Islet precursor cell (in vitro differentiated cells): ENCODE results near the gene EIF3K.
"Not testable (repeated sequence)": the region's sequence is repeated elsewhere in the genome, so short reads cannot be mapped to it uniquely, and the experiment has no call there.

Experiments used
- DNase-seq: peaks from one replicate; pipeline ENCODE4 v3.0.0-alpha.2; 2018

EIF3K gene

DNA sequence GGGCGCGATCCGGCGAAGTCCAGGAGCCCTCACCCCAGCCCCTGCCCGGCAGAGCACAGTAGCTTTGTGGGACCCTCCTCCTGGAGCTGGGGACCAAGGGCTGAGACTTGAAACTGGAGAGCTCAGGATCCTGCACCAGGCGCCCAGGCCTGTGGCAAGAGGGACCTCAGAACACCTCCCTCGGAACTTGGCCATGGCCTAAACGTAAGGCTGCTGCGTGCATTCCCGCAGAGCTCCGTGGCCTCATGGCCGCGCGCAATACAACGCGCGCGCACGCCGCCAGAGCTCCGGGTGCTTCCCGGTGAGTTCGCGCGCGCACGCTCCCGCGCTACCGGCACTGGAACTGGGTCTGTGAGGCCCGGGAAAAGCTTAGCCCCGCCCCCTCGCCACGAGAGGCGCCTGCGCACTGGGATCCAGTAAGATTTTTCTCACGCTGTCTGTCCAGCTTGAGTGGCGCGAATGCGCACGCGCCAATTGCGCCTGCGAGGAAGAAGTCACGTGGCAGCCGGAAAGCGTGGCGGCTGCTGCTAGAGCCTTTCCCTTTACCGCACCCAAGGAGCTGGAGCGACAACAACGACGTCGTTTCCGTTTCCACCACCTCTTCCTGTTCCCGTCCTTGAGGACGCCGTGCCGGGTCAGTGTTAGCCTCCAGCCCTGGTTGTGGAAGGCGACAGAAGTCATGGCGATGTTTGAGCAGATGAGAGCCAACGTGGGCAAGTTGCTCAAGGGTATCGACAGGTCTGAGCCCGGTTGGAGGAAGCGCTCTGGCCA lies at the start of gene EIF3K:
TSS of gene EIF3K (plus strand) at position 599 of the 771 bp plus-strand sequence. CDS start at position 680, 81 bp downstream.
- peak; percentile 99 for DNase-seq

GRCh38 chr19:38569368-38569983 lies 49.5 kb upstream of the EIF3K start:
- no peak for DNase-seq

DNA sequence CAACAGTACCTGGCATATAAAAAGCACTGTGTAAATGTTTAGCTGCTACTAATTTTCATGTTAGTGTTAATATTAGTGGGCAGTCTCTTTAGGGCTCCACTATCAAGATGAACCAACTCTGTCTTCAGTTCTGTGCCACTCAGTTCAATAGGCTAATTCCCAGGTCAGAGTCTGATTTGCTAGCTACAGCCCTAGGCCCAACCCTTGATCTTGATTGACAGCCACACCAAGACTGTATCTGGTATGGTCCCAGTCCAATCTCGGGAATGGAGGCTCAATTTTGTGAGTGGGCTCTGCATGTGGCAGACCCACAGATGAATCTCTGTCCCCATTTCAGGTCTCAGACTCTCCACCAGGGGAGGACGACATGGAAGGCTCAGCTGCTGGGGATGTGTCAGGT lies 47.3 kb upstream of the EIF3K start:
- no peak for DNase-seq

DNA sequence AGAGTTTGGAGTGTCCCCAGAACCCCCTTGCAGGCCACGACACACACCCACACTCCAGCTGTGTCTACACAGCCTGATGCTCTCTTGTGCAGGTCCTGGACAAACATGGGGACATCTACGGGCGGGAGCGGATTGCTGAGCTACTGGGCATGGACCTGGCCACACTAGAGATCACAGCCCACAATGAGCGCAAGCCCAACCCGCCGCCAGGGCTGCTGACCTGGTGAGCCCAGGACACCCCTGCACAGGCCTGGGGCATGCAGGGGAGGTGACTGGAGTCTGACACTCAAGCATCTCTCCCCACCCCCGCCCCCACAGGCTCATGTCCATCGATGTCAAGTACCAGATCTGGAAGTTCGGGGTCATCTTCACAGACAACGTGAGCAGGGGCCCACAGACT lies 41.2 kb upstream of the EIF3K start:
- no peak for DNase-seq

DNA sequence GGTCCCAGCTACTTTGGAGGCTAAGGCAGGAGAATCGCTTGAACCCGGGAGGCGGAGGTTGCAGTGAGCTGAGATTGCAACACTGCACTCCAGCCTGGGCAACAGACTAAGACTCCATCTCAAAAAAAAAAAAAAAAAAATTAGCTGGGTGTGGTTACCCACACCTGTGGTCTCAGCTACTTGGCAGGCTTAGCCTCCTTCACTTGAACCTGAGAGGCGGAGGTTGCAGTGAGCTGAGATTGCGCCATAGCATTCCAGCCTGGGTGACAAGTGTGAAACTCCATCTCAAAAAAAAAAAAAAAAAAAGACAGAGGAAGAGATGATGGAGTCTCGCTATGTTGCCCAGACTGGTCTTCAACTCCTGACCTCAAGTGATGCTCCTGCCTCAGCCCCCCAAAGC lies 39.7 kb upstream of the EIF3K start:
- not testable (repeated sequence) for DNase-seq

- no peak for DNase-seq
Measured at GRCh38 chr19:38580080-38580479, 38.9 kb upstream of the EIF3K start.

DNA sequence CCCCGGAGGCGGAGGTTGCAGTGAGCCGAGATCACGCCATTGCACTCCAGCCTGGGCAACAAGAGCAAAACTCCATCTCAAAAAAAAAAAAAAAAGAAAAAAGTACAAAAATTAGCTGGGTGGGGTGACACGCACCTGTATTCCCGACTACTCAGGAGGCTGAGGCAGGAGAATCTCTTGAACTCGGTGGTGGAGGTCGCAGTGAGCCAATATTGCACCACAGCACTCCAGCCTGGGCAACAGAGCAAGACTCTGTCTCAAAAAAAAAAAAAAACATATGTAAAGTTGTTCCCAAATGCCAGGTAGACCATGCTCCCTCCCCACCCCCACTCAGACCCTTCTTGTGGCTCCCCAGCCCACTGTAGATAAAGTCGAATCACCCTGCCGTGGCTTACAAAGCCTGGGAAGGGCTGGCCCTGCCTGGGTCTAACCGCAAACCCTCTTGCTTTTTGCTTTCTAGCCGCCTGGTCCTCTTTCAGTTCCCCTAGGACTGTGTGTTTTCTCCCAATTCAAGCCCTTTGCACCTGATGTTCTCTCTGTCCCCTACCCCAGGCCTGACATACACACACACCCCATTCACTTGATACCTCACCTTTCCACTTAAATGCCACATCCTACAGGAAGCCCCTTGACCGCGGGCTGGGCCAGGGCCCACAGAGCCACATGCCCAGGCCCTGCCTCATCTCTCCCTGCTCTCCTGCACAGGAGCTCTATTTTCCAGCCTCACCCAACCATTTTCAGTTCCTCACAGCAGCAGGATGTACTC lies 35.6 kb upstream of the EIF3K start:
- DNase-seq, result no peak

DNA sequence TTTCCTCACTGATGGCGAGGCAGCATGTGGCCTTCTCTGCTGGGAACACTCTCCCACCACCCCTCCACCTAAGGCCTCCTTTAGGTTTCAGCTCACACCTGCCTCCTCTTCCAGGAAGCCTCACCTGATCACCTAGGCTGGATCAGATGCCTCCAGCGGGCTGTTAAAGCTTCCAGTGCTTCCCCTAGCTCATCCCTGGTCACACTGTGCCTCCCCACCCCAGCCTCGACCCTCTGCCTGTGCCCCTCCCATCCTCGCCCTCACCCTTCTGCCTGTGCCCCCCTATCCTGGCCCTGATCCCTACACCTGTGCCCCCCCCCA lies 35.0 kb upstream of the EIF3K start:
- DNase-seq, result no peak

DNA sequence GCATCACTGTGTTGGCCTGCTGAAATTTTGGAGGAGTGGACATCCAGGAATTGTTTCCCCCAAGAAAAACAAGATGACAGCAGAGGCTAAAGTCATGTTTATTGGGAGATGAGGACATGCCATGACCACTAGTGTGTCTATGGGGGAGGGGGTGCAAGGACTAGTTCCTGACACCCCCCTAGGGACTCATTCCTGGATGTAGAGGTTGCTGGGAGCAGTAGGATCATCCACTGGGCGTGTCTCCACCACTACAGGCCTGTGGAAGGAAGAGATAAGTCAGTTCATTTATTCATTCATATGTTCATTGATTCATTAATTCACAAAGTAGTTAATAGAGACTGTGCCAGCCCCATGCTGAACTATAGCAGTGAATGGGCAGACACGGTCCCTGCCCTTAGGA lies 31.4 kb upstream of the EIF3K start:
- no peak for DNase-seq

- no peak for DNase-seq
Measured at GRCh38 chr19:38588041-38588440, 30.9 kb upstream of the EIF3K start.

DNA sequence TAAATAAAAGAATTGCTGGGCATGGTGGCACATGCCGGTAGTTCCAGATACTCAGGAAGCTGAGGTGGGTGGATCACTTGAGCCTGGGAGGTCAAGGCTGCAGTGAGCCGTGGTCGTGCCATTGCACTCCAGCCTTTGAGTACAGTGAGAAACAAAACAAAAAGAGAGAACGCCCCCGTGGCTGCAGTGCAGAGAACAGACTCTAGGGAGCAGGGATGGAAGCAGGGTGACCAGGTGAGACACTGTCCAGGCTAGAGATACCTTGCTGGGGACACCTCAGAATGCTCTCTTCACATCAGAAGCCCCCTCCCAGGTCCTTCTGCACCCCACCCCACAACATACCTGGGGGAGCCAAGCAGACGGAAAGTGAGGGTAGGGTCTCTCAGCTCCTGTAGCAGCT lies 26.0 kb upstream of the EIF3K start:
- DNase-seq, result no peak

DNA sequence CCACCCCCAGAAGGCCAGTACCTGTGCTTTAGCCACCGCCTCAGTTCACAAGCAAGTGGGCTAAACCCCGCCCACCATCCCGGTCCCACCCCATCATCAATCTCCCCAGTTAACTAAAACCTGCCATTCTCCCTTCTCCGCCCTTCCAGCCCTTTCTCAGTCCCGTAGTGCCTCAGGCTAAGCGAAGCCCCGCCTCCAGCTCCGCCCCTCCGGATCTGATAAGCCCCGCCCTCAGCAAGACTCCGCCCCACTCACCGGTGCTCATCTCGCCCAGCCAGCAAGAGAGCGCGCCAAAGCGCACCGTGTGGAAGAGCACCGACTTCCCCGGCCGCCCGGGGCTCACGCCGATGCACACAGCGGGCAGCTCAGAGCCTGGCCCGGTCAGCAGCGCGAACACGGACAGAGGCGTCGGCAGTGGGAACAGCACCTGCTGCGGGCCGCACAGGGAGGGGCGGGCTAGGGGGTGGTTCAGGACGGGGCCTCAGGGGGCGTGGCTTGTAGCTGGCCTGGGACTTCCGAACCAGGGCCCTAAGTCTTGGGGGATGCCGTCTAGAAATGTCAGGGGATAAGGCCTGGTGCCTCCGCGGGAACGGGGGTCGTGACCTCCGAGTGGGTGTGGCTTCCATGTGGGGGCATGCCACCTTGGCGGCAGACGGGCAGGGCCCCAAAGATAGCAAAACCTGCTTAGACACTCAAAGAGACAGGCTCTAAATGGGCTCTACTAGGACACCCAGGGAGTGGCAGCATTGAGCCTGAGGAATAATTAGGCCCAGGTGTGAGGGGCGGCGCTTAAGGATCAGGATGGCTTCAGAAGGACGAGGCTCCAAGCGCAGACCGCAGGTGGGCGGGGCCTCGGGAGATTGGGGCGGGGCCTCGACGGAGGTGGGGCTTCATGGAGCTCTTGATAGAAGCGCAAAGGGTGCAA lies 22.7 kb upstream of the EIF3K start:
- peak; percentile 81 for DNase-seq

DNA sequence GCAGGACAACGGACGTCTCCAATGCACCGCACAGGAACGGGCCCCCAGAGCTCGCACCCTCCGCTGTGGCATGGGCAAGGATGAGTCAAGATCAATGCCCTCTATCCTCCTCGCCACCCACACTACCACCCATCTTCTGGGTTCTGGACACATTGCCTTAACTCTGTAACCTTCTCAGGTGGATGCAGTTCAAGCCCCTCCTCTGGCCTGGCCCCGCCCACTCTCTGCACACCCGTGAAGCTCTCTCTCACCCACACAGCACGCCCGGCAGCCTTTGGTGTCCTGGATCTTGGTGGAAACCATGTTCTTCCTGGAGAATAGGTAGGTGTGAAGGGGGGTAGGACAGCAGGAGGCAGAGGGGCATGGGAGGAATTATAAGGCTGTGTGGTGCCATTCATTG lies 21.9 kb upstream of the EIF3K start:
- DNase-seq, result no peak

- DNase-seq, result no peak
Measured at GRCh38 chr19:38599722-38600121, 19.3 kb upstream of the EIF3K start.

DNA sequence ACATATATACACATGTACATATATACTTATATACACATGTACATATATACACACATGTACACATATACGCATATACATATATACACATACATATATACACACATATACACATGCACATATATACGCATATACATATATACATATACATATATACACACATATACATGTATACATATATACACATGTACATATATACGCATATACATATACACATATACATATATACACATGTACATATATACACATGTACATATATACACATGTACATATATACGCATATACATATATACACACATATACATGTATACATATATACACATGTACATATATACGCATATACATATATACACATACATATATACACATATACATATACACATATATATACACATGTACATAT lies 16.1 kb upstream of the EIF3K start:
- not testable (repeated sequence) for DNase-seq

- DNase-seq, result no peak
Measured at GRCh38 chr19:38606131-38606530, 12.9 kb upstream of the EIF3K start.

DNA sequence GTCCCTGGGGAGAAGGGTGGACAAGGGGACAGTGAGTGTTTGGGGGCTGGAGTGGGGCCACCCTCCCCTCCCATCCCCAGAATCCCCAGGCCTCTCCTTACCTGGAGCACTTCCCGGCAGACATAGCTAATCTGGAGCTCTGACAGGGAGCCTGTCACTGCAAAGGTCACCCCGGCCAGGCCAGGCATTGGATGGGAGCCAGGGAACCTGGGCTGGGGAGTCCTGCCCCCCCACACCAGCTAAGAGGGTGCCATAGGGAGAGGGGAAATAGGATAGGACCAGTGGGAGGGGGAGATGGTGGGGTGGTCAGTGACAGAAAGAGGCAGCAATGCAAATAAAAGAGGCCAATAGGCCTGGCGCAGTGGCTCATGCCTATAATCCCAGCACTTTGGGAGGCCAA lies 4.7 kb upstream of the EIF3K start:
- DNase-seq, result no peak

- DNase-seq, result no peak
Measured at GRCh38 chr19:38615007-38615581, 3.9 kb upstream of the EIF3K start.

DNA sequence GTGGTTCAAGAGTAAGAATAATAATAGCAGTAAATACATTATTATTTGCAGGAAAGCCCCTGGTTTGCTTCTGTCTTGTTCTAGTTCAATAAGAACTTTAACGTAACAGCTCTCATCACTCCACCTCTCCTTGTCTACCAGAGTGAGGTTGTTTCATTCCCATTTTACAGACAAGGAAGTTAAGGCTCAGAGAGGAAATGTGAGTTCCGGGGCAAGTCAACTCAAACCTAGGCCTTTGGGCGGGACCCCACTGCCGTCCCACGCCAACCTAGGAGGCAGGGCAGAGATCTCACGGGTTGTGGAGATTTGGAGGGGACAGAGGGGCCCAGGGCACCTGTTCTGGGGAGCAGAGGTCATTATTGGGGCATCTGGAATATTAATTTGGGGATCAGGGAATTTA lies 2.7 kb upstream of the EIF3K start:
- no peak for DNase-seq

DNA sequence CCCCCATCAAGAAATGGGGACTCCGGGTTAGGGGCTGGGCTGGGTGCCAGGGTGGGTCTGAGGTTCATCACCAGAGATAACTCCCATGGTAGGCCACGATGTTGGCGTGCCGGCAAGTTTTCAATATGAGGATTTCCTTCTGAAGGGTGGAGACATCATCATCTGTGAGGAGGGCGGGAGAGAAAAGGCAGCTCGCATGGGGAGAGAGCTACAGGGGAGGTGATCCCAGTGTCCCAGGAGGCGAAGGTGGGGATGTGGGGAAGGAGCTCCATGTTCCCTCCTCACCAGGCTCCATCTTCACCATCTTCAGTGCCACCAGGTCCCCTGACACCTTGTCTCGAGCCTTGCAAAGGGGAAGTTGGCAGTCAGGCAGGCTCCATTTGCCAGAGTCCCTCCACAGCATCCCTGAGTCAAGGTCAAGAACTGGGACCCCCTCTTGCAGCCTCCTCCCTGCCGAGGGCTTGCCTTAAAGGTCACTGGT lies 1.7 kb upstream of the EIF3K start:
- no peak for DNase-seq

GRCh38 chr19:38617764-38618589 lies 1.0 kb upstream of the EIF3K start, which contains the start of gene MAP4K1:
TSS of gene MAP4K1 (minus strand) at chr19:38617953. CDS start at chr19:38617895, 58 bp downstream.
- DNase-seq, result no peak
